Muscle of back (tissue), 11 donors: Measurements from ENCODE around the gene TP63. TPM values are rescaled to one million over a fixed set of nuclear protein-coding genes. Genes with fewer than 3 reads are reported as not detected.

Experiments
- DNase-seq, 3 donors: peaks; one replicate each; pipeline versions ENCODE4 v3.0.0 to v3.0.0-alpha.2; 2013
- polyA plus RNA-seq, 10 donors: library from polyadenylated mRNA; unstranded; fragments of 120-200 nt; gene quantifications; one replicate each; pipeline ENCODE4 v1.2.1, GENCODE V29; 2013; ENCODE audit not compliant: insufficient read length in 10 of 10

Gene TP63
- polyA plus RNA-seq, 10 donors, result 7.2 to 43.6 (median 14.8) TPM

DNA sequence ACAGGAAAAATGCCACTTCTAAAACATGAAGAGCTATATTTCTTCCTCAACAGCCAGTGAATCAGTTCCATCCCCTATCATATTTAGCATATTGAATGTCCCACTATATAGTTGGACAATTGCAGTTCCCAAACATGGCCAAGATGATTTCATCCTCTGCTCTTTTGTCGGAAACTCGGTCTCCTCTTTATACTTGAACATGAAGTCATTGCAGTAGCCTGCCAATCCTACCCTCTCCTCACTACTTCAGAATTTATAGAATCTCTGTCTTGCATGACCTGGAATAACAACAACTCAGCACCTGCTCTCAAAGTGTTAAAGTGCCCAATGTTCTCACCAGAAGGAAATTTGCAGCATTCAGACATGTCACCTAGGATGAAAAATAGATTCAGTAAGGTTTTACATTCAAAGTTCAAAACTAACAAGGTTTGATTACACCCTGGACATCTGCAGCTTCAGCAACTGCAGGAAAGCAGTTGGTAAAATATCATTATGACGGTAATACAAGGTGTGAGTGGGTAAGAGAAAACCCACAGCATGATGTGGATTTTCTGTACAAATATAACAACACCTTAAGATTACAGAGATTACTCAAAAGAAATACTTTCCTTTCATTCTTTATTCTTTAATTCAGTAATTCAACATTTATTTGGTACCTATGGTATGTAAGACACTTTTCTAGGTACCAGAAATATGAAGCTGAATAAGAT, 52.5 kb downstream of the TP63 start:
- DNase-seq, result peak; percentile 23 to 53 (median 46)

DNA sequence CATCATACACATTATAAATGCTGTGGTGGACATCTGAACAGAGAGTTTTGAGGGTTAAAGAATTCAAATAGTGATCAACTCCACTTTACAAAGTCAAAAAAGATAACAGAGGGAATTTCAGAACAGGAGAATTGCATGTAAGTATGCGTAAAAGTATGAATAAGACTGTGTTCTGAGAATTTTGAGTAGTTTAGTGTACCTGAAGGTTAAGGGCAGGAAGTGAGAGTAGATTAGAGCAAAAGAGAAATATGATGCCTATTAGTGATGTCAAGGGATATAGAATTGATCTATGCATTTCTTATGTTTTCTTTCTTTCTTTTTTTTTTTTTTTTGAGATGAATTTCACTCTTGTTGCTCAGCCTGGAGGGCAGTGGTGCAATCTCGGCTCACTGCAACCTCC, 53.1 kb downstream of the TP63 start:
- DNase-seq, result no peak

DNA sequence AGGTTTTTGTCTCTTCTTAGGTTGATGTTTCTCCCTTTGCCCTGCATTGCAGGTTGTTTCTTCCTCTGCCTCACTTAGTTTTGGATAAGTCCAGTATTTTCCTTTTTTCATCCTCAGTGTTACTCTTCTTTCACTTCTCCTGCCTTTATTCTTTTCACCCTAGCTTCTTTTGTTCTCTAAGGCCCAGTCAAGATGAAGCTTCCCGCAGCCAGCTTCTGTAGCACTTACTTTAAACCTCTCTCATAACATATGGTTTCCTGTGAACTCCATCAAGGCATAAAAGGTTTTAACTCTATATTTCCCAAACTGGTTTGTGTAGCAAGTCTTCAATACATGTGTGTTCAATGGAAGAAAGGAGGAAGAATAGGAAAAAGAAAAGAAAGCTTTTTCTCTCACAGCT, 54.1 kb downstream of the TP63 start:
- DNase-seq, result no peak

DNA sequence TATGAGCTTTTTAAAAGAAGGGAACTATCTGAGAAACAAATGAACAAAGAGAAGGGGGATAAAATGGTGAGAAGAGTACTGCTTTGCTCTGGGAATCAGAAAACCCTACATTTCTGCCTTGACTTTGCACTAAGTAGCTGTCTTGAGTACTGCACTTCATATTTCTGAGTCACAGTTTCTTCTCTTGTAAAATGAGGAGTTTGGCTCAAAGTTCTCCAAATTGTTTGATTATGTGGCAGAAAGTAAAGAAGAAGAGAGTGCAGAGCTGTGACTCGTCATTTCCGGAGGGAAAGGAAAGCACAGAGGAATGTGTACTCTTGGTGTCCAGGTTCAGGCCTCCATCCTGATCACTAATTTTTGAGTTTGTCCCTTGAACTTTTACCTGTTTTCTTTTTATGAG, 54.7 kb downstream of the TP63 start:
- DNase-seq, result peak in 1 of 3 donors; percentile 78

DNA sequence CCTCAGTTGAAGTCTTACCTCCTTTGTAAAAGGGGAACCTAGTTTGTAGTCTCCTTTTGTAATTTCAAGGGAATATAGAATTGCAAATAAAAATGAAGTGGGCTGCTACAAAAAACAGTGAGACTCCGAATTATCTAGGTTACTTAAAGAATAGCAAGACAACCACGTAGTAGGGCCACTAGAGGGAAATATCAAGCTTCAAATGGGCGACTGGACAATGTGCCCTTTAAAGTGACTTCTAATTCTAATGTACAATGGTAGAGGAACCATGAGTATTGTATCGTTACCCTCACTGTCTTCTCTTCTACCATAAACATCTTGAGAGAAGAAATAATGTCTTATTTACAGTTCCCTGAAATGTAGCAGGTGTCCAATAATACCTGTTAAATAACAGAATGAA, 56.3 kb downstream of the TP63 start:
- no peak for DNase-seq

DNA sequence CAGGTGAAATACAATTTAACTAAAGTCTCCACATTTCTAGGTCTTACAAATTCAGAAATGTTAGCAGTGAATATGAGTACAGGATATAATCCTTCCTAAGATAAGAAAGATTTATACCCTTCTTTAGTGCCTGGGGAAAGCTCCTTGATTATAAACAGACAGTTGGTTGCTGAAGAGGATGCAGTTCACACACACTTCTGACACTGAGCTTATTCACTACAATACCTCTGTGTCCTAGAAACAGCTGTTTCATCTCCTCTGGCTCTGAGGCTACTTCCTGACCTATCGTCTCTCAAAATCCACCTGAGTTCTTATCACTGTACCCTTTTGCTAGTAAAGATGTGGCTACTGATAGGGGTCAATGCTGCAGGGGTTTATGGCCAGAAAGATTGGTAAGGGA, 57.1 kb downstream of the TP63 start:
- DNase-seq, result no peak

DNA sequence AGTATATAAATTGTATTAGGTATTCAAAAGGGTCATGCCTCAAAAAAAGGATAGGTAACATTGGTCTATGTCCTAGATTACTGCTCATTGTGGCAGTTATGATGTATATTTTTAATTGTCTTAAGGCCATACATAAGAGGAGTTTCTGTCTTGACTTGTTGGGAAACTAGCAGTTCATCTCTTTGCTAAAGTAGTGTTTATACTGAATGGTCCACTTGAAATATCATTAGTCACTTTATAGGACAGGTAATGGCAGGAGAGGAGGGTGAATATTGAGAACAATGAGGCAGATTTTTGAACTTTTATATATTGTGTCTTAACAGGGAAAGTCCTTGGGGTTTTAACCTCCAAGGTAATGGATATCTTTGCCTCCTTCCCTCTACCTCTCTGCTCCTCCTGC, 58.4 kb downstream of the TP63 start:
- no peak for DNase-seq

DNA sequence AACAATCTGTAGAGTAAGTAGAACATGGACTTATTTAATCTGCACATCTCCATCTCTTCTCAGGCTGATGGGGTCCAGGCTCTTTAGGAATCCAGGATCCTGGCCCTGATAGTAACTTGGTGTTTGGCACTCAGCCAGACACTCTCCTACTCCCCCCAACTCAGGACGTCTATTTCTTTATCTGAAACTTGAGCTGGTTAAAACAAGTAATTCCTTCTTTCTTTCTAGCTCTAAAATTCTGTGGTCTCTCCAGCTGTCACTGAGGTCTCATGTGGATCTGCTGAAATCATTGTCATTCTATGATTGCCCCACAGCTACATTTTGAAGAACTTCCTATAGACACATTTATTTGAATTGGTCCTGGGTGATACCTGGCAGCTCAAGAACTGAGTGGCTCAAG, 59.0 kb downstream of the TP63 start:
- no peak for DNase-seq

DNA sequence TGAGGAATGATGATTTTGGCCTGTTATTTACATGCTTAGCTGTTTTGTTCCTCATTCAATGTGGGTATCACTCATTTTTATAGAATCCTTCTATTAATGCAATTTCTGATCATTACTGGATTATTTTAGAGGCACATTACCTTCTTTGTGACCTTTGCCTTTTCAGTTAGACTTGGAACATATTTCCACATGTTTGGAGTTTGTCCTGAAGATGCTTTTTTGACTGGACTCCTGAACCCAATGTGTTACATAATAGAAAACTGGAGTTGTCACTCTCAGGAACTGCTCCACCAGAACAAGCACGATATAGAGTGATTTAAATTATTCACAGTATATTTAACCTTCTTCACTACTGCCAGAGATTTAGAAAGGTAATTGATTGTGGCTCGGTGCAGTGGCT, 59.5 kb downstream of the TP63 start:
- no peak for DNase-seq

DNA sequence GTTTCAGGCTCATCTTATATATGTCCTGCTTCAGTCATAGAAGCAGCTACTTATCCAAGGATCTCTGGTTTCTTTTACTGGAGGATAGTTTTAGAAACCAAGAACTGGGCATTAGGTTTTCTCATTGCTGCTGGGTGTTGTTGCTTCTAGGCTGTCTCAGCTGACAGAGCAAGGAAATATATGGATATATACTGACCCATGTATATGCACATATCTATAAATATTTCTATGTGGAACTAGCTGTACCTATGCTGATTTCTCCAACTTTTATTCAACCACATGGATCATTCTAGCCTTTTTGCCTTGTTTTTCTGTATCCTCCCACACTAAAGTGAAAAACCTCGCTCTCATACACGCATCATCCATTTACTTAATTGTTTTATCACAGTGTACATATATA, 64.2 kb downstream of the TP63 start:
- no peak for DNase-seq

DNA sequence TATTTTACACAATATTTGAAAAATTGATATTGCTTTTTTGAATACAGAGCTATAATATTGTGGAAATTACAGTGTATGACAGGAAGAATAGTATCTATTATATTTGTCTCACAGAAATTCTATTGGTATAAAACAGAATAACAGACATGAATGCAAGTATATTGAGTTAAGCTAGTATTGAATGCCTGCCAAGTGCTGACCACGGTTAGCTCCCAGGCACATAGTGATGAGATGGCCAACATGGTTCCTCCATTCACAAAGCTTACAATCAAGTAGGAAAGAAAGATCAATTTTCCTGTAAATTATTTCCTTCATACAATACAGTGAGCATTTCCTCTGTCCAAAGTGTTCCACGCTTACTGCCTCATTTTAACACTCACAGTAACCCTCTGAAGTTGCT, 67.6 kb downstream of the TP63 start:
- DNase-seq, result no peak

DNA sequence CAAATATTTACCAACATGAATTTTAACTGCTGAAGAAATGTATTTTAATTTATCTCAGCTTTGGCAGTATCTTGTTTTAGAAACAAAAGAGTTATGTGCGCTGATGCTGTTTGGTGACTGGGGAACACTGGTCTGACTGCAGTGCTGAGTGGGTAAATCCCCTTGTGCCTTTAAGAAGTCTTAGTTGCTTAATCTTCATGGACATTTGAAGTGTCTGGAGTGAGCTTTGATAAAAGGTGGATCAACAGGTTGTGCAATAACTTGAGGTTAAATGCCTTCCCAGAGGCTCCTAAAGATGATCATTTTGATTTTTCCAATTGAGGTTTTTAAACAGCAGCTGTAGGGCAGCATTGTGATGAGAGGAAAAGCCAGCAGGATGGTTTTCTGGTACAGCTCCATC, 68.7 kb downstream of the TP63 start:
- DNase-seq, result no peak

DNA sequence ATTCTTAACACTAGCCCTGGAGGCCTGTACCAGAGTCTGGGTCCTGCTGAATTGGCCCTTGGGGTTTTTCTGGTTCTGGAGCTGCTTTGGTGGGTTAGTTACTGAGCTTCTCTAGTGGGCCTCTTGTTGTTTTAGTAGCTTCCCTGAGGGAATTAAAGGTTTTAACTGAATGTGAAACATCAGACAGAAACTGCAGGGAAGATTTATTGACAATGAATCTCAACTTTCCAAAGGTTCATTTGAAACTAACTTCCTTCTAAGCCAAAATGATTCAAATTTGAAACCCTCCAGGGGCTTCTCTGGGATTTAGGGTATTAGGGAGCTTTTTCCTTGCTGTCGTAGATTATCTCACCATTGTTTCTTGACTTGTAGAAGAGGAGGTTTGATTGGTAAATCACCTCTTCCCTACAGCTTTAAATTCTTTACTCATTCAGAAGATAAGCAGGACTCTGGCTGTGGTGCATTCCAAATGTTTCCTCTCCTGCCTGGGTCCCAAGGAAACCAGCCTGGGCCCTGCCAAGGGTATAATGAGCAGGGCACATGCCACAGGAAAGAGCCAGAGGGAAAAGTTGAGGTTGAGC, 71.0 kb downstream of the TP63 start:
- DNase-seq, result no peak

DNA sequence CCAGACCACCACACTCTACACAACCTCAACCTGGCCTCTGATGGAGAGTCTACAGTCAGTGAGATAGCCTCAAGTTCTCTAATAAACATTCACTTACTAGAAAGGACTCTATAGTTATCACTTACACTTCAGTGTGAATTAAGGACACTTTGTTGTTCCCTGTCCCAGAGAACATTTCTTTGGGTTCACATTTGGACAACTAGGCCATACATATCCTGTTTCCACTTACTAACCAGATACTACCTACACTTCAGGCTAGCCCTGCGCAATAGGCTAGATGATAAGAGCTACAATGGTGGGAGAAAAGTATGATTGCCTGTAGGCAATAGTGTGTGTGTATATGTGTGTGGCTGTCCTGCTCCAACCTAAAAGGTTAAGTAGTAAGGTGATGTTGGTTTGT, 72.7 kb downstream of the TP63 start:
- no peak for DNase-seq

DNA sequence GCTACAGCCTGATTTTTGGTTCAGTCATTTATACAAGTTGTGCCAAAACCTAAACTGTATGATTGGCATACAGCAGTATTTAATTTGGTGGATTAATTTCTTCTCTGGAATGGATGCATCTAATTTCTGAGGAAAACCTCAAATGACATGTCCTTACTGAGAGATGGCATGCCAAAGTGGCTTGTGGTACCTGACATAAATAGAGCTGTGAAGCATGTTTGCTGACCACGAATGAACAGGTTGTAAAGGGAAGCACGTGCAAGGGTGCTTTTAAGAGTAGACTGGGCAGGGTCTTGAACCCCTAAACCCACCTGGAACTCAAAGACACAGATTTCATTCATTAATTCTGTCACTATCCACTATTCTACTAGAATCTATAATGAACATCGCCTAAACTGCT, 77.2 kb downstream of the TP63 start:
- no peak for DNase-seq

DNA sequence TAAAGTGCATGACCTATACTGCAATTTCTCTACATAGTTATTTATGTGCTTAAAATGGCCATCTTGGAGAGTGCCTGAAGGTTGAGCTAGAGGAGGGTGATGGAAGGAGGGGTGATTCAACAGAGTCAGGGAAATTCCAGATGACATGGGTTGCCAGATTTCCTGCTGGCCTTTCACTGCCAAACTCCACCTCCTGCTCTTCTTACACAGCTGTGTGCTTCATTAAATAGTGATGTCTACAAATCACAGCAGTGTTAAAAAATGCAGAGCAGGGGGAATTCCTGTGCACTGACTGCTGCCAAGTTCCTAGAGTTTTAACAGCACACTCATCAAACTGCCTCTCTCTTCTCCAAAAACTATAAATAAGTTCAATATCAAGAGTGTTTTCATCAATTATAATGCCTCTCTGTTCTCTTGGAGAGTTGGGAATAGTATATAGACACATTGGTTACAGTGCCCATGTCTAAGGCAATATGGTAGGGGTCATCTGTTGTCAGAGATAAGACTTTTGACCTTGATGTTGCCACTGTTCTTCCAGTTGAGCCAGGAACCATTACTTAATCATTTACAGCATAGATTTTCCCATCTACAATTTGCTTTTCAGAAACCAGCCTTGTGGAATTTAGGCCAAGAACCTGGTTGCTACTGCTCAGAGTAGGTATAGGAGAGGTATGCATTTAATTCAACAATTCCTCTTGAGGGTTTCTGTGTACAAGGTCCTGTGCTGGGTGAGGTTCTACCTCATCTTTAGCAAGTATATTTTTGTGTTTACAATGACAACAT, 79.6 kb downstream of the TP63 start:
- peak; percentile 93 to 98 (median 97) for DNase-seq

DNA sequence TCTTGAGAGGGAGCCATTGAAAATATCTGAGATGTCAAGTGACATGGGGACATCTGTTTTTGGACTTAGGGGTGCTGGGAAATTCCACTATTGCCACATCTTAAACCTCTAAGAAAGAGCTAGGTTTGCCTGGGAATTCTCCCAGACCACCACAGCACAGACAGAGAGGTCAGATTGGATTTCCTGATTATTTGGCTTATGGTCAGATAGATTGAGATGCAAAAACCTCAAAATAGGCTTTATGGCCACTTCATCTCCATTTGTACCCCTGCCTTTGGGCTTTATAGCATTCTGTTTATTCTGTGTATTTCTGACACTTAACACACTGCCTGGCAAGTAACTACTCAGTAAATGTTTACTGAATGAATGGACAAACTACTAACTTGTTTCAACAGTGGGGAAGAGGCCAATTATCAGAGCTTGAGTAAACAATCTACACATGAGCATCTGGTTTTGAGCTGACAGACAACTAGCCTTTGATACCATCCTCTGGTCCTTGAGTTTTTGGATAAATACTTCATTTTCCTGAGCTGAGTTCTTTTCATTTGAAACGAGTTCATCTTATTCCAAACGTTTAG, 81.8 kb downstream of the TP63 start:
- DNase-seq, result no peak

DNA sequence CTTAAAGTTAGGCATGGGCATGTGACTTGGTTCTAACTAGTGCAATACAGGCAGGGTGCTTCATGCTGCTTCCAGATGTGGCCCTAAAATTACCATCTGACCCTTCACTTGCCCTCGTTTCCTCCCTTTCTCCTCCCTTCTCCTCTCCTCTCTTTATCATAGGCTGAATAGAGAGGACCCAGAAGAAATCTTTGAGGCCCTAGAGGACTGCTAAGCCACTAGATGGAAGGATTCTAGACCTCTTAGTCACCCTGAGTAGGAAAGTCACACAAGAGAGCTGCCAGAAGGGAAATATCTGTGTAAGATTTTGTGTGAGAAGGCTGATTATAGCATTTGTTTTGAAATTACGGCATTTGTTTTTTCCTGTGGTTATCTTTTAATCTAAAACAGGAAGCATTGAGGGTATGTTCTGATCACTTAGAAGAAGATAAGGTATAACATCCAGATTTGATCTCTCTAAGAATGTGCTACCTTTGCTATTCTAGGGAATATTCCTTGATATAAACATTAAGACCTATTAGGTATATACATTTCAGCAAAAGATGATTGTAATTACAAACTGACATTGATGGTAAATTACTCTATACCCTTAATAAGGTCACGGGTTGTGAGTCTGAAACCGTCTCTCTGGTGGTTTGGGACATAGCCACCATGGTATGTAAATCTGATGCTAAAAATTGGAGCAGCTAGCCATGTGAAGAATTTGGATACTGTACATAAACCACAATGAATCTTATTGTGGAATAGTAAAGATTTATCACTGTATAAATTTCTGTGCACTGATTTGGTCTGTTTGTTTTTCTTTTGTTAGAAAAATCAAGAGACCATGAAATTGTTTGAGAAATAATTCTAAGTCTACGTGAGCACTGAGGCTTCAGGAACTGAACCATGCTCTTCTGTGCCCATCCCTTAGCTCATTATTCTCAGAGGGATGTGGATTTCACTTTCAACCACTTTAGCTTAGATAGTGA, 84.1 kb downstream of the TP63 start:
- DNase-seq, result peak in 1 of 3 donors; percentile 83

DNA sequence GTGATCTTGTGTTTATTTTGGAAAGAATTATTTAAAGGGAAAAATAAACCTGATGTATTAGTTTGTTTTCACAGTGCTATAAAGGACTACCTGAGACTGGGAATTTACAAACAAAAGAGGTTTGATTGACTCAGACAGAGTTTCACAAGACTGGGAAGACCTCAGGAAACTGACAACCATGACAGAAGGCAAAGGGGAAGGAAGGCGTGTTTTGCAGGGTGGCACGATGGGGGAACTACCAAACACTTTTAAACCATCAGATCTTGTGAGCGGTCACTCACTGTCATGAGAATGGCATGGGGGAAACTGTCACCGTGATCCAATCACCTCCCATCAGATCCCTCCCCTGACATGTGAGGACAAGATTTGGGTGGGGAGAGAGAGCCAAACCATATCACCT, 87.0 kb downstream of the TP63 start:
- no peak for DNase-seq

DNA sequence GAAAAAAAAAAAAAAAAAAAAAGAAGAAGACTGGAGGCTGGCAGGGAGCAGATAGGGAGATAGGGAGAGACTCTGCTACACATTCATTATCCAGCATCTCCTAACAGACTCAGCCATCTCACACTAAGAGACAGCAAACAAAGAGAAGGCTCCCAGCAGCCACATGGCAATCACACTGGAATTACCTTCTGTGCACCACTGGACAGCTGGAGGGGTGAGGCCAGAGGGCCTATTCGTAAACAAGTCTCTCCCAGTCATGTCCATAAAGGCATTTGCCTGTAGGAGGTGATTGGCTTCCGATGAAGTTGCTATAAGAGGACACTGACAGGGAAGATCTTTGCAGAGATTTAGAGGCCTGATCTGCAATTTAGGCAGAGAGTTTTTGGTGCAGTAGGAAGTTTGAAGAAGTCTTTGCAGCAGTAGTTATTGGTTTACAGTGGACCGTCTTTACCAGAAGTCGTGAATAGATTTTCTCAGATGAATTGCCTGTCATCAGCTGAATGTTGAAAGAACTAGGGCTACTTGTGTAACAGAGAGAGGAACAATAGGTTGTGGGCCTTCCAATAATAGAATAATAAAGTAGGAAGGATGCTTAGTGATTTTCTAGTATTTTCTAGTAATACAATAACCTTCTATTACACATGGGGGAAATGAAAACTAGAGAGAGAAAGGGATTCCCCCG, 89.7 kb downstream of the TP63 start:
- DNase-seq, result no peak
